Activated T-helper 9 cell treated with anti-CD3 and anti-CD28 coated beads, Interleukin-2, amount 50 U/mL, for 16 hours (primary cell): ENCODE results near the gene ATP10A.

Experiments used
- DNase-seq: peaks from one replicate; pipeline ENCODE4 v3.0.0-alpha.2; 2020; ENCODE audit warnings: low read depth

Gene ATP10A

GRCh38 chr15:25677719-25678499 lies 185.2 kb downstream of the ATP10A start:
- DNase-seq, result no peak

- DNase-seq, result no peak
These were observed 187.1 kb downstream of the ATP10A start for GRCh38 chr15:25676070-25676469.

DNA sequence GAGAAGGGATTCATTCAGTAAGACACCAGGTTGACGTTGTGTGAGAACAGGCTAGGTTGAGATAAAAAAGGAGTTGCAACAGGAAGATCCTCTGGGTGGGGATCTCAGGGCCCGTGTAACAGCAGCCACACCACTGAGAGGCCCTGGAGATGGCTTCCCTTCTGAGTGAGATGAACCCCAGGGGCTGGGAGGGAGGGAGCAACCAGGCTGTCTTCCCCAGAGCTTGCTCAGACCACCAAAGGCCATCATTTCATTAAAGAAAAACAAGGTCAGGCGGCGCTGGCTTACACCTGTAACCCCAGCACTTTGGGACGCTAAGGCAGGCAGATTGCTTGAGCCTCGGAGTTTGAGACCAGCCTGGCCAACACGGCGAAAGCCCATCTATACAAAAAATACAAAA lies 187.7 kb downstream of the ATP10A start:
- no peak for DNase-seq

GRCh38 chr15:25674913-25675312 lies 188.2 kb downstream of the ATP10A start:
- no peak for DNase-seq

DNA sequence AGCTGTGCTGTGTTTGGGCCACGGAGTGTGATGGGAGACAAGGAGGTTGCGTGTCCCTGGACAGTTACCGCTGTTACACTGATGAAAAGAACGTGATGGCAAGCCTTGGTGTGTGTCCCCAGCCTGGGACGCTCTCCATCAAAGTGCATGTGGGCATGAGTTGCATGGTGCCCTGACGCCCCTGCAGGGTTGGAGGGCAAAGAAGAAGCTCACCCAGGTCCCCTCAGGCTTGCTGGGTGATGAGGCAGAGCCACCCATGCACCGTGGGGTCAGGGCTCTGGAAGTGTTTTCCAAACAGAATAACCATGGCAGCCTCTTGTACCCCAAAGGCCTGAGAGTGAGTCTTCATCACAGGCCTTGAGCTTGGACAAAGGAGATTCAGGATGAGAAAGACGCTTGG lies 189.2 kb downstream of the ATP10A start:
- DNase-seq, result no peak

DNA sequence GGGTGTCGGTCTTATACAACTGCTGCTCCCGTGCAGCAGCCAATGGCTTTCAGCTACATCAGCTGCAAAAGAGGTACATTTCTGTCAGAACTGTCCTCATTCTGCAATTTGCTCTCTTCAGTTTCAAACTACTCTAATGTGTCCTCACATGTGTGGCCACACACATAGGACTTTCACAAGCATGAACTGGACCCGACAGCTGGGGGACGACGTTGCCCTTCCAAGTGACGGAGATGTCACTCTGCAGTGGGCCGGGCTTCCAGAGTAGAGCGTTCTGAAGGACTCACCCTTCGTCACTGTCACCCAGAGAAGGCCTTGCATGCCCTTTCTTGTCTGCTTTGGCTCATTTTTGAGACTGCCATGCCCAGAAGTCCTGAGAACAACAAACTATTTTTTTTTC lies 189.8 kb downstream of the ATP10A start:
- DNase-seq, result no peak

GRCh38 chr15:25671132-25671531 lies 192.0 kb downstream of the ATP10A start:
- DNase-seq, result no peak

GRCh38 chr15:25670621-25671020 lies 192.5 kb downstream of the ATP10A start:
- no peak for DNase-seq

DNA sequence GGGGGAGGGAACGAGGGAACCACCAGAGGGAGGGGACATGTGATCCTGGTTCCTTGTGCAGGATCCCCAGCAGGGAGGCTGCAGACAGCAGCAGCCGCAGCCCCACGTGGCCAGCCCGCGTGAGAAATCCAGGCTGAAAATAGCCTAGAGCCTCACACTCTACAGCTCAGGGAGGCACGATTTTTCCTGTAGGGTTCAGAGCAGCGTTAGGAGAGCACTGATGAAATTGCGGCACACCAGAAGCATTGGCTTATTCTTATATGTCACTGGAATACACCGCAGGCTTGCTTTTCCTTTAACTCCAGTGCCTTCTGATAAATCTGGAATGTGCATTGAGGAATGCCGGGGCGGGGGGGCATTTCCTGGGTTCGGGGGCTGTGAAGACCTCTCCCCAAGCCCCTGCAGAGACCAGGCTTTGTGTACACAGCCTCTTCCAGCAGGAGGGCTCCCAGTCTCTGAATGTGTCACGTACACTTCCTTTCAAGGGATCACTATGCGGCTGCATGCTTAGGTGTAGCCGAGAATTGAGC lies 193.0 kb downstream of the ATP10A start:
- no peak for DNase-seq

DNA sequence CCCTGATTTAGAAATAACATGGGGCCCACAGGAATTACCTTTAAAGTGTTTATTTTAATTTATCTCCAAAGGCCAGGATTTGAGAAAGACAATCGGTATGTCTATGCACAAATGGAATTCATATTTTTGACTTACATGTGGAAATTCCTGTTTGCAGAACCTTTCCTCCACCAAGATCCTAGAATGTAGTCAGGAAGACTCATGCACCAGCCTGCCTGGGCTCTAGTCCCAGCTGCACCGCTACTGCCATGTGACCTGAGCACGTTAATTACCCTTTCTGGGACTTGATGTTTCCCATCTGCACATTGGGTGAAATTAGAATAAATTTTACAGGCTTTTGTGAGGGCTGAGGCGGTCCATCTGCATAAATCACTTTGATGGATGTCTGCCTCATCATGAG lies 194.2 kb downstream of the ATP10A start:
- DNase-seq, result no peak

GRCh38 chr15:25668236-25668795 lies 194.8 kb downstream of the ATP10A start:
- no peak for DNase-seq

DNA sequence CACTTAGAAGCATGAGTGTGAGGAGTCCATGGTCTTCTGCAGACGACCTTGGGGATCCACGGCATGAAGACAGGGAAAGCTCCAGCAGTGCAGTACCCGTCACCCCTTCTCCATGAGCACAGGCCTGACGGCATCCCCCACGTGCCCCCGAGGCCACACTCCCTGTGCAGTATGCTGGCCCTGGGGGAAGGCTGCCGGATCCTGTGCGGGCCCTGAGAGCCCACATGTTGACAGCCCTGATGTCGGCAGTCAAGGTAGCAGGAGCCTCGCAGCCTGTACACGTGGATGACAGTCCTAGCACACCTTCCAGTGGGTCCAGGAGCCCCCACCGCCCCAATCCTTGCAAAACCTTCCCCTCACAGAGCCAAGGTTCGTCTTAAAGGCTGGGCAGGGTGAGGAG lies 195.3 kb downstream of the ATP10A start:
- DNase-seq, result no peak

GRCh38 chr15:25665913-25666312 lies 197.2 kb downstream of the ATP10A start:
- no peak for DNase-seq

DNA sequence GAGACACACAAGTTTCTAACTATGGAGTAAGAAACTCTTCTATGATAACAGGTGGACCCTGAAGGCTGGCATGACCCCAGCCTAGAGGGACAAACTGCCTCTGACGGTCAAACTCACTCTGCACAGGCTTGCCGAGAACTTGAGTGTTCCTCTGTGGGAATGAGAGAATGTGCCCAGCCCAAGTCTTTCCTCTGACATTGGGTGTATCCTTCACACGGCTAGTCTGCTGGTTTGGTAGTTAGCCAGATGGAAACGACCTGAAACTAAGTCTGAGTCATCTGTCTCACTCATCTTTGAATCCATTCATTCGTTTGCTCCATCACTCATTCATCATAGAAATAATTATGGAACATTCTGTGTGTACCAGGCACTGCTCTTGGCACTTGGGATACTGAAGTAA lies 198.4 kb downstream of the ATP10A start:
- DNase-seq, result no peak

DNA sequence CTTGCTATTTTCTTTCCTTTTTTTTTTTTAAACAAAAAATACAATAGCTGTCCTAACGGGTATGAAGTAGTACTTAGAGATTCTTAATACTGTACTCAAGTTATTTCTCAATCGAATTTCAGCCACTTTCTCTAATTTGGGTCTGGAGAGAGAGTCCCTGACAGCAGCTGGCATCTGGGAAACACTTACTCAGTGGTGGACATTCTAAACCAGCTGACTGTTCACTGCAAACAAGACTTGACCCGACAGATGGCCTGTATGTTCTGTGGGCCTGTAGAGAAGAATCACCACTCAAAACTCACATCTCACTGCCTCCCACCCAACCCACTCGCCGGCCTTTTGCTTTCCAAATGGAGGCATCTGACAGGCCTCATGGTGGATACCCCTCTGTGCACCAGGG lies 199.6 kb downstream of the ATP10A start:
- no peak for DNase-seq

DNA sequence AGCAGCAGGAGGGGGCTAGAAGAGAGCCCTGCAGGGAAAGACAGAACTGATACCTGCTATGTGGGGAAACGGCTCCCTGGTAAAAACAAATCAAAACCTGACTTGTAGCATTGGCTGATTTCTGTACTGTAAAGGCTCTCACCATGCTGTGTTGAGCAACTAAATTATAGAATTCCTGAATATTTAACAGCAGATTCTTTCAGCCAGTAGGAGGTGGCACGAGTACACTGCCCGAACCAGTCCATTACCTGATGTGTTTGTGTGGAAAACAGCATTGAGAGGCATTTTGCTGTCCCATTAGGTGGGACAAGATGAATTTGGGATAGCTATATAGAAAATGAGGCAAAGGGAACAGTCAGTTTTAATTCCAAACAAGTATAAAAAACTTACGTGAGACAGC lies 201.2 kb downstream of the ATP10A start:
- no peak for DNase-seq

DNA sequence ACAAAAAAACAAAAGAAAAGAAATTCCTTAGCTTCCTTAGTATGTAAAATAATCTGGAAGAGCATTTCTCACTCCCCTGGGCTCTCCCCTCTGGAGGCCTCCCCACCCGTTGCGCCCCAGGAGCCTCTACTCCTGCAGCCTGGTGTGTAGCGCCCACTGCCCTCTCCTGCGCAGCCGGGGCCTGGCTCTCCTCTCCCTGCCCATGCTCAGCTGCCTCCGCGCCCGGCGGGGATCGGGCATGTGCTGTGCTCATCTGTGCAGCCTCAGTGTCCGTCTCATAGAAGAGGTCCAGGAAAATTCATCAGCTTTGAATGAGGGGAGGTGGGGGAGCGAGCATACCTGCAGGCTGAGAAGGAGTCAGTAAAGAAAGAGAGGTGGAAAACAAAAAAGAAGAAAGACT lies 203.9 kb downstream of the ATP10A start:
- DNase-seq, result no peak

DNA sequence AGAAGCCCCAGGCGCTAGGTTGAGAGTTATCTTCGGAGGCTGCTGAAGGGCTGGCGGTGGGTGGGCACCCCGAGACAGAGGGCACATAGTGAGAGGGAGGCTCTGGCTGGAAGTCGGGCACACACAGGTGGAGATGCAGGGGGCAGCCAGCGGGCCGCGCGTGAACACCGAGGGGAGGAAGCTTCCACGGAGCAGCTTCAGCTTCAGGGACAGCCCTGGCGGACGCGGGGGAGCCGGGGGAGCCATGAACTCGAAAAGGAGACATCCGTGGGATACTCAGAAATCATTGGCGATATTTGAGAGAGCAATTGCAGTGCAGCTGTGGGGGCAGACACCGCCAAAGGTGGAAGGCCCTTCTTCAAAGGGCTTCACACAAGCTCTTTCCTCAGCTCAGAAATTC lies 204.6 kb downstream of the ATP10A start:
- no peak for DNase-seq

DNA sequence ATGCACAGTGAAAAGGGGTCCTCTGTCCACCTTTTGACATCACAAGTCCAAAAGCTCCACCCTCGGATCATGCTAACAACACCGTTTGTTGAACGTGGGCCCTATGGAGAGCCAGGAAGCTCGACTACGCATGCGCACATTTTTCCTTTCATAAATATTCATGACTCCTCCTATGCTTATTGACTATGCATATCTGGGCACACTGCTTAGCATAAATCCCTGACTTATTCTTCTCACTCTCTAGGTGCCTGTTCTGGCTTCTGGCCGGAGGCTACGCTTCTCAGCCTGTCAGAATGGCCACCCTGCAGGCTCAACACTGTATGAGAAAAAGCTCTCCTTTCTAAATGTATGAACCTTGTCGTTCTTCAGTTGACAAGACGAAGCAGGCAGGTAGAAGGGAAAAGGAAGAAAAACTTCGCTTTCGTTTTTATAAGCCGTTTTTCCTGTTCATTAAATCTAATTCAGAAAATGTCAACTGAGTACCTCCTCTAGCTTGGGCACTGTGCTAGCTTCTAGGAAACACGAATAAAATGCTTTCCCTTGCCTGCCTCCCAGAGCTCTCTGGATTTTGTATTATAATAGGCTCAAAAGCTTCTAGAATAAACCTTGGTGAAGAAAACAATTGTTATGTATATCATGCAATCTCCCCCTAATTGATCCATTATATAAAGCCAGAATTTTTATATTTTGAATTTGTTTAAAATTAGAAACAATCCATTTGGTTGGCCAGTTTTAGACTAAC lies 207.7 kb downstream of the ATP10A start:
- no peak for DNase-seq

DNA sequence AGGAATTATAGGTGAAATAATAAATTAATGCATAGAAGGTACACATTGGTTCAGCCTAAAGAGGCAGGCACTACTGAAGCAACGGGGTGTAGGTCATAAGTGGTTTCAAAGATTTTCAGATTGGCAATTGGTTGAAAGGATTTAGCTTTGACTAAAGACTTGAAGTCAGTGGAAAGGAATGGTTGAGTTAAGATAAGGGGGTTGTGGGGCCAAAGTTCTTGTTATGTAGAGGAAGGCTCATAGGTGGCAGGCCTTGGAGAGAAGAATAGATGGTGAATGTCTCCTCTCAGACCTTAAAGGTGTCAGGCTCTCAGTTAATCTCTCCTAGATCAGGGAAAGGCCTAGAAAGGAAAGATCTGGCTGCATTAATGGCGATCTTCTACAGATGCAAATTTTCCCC lies 209.8 kb downstream of the ATP10A start:
- DNase-seq, result no peak

GRCh38 chr15:25652704-25653103 lies 210.4 kb downstream of the ATP10A start:
- no peak for DNase-seq

DNA sequence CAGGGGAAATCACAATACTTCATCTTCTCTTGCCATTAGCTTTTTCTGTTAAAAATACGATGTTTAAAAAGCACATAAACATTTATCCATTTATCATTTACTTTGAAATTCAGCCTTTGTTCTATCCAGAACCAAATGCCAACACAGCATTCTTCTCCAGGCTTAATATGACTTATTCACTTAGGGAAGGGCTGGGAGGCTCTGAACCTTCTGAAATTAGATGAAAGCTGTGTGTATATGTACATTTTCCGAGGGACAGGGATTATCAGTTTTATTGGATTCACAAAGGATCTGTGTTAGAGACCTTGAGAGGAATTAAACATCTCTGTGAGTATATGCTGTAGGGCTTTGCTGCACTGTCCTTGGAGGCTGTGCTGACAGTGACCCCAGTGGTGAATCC lies 213.7 kb downstream of the ATP10A start:
- DNase-seq, result no peak

DNA sequence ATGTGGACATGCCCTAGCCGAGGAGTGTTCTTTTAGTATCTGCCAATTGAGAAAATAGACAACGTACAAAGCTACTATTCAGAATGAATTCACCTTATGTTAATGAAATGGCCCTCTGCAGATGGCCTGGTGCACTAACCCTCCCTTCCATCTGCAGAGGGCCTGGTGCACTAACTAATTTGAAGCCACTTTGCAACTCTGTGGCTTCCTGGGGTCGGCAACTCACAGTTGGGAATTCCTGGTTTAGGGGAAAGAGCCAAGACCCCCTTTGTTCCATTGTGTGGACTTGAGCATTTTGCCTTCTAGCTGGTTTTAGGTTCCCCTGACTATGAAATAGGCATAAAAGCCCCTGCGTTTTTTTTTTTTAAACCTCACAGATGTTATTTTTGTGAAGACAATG lies 220.0 kb downstream of the ATP10A start:
- no peak for DNase-seq
